Glutamatergic neuron (in vitro differentiated cells): ENCODE results near the gene ZCCHC24. TPM values are rescaled to one million over a fixed set of nuclear protein-coding genes. Genes with fewer than 3 reads are reported as not detected.

Source experiments
- DNase-seq: peaks from one replicate; pipeline ENCODE4 v3.0.0; 2022
- H3K27ac Mint-ChIP-seq: one replicate; pipeline ENCODE4 v1.8.0; 2020; ENCODE audit warnings: mild to moderate bottlenecking, mixed read lengths, inconsistent platforms; ENCODE audit not compliant: unreplicated experiment
- H3K27me3 Mint-ChIP-seq: one replicate; pipeline ENCODE4 v1.8.0; 2020; ENCODE audit warnings: mild to moderate bottlenecking, moderate library complexity, mixed read lengths, inconsistent platforms; ENCODE audit not compliant: unreplicated experiment
- H3K36me3 Mint-ChIP-seq: one replicate; pipeline ENCODE4 v1.8.0; 2020; ENCODE audit warnings: mild to moderate bottlenecking, mixed read lengths, inconsistent platforms; ENCODE audit not compliant: unreplicated experiment
- H3K4me1 Mint-ChIP-seq: one replicate; pipeline ENCODE4 v1.8.0; 2020; ENCODE audit warnings: mild to moderate bottlenecking, low read depth, mixed read lengths, inconsistent platforms; ENCODE audit not compliant: unreplicated experiment
- H3K4me3 Mint-ChIP-seq: one replicate; pipeline ENCODE4 v1.8.0; 2020; ENCODE audit warnings: mild to moderate bottlenecking, mixed read lengths, inconsistent platforms; ENCODE audit not compliant: unreplicated experiment
- H3K9me3 Mint-ChIP-seq: one replicate; pipeline ENCODE4 v1.8.0; 2020; ENCODE audit warnings: mild to moderate bottlenecking, moderate library complexity, mixed read lengths, inconsistent platforms; ENCODE audit not compliant: unreplicated experiment
- CTCF ChIP-seq: fragments of 200-600 bp; sonication (generic); IDR thresholded peaks from one replicate; pipeline ENCODE4 v1.5.0; 2021; ENCODE audit not compliant: partially characterized antibody, unreplicated experiment
- total RNA-seq: library from RNA; stranded (reverse); fragmentation: NEBNext Ultra II Directional; extraction: Animal tissue kit (Norgen Biotek cat#: 25700); gene quantifications from one replicate; pipeline ENCODE4 v1.2.1, GENCODE V29; 2021; ENCODE audit not compliant: unreplicated experiment

The ZCCHC24 gene
- total RNA-seq, 1 donor from 2014 or later: 3.0 TPM

GRCh38 chr10:79454259-79454658 is 8.8 kb upstream of the ZCCHC24 start:
- Mint-ChIP-seq H3K27me3 (peaks cover 2% of the 10 kb centered on the region), H3K27ac (no peak overlapping the region), H3K4me1 (peaks cover 5% of the 10 kb centered on the region), H3K36me3 (no peaks in the 10 kb centered on the region), H3K4me3 (no peak overlapping the region), H3K9me3 (no peaks in the 10 kb centered on the region)
- no peak for DNase-seq
- TF ChIP-seq CTCF: no peak

GRCh38 chr10:79453392-79453791 is 8.0 kb upstream of the ZCCHC24 start:
- Mint-ChIP-seq H3K27ac (no peak overlapping the region), H3K36me3 (no peaks in the 10 kb centered on the region), H3K4me3 (no peak overlapping the region), H3K9me3 (no peaks in the 10 kb centered on the region), H3K4me1 (peaks cover 11% of the 10 kb centered on the region), H3K27me3 (peaks cover 2% of the 10 kb centered on the region)
- no peak for TF ChIP-seq CTCF
- DNase-seq: no peak

GRCh38 chr10:79452174-79452611 is 6.8 kb upstream of the ZCCHC24 start:
- Mint-ChIP-seq H3K36me3 (no peaks in the 10 kb centered on the region), H3K27ac (no peak overlapping the region)
- no peak for TF ChIP-seq CTCF

DNA sequence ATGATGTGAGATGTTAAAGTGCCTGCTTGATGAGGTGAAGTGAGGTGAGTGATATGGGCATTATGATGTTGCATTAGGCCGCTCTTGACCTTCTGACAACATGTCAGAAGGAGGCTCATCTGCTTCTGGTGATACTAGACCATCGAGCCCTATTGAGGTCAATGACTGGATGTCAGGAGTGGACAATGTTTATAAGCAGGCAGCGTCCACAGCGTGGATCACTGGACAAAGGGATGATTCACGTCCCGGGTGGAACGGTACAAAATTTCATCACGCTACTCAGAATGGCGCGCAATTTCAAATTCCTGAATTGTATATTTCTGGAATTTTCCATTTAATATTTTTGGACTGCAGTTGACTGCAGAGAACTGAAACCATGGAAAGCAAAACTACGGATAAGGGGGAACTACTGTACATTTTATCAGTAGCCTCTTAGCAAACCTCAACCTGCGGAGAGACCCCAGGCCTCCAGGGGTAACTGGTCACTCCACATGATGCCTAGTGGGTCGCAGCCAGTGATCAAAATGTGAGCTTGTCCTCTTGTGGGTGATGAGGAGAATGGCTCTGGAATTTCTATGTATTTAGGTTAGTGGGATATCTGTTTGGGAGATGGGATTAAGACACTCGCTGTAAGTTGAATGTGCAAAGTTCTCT is 5.7 kb upstream of the ZCCHC24 start:
- Mint-ChIP-seq H3K4me3 (no peak overlapping the region), H3K27me3 (peaks cover 7% of the 10 kb centered on the region), H3K27ac (no peak overlapping the region), H3K36me3 (no peaks in the 10 kb centered on the region), H3K4me1 (peaks cover 13% of the 10 kb centered on the region), H3K9me3 (peaks cover 6% of the 10 kb centered on the region)
- no peak for DNase-seq
- TF ChIP-seq CTCF: no peak

More at GRCh38 chr10:79452174-79452611, 6.8 kb upstream of the ZCCHC24 start:
- no peak for DNase-seq
- no peak overlapping the region for H3K4me3 Mint-ChIP-seq
- H3K27me3 Mint-ChIP-seq: peaks cover 2% of the 10 kb centered on the region
- H3K9me3 Mint-ChIP-seq: peaks cover under 1% of the 10 kb centered on the region
- H3K4me1 Mint-ChIP-seq: peaks cover 11% of the 10 kb centered on the region
